ENCODE measurements around the gene ELFN1.
A peak's percentile ranks its signal among the peaks of the same experiment; 100 is the strongest.

The ELFN1 gene

GRCh38 chr7:1745576-1746490 is 75.8 kb downstream of the ELFN1 start:
- DNase-seq: no peak

- no peak for DNase-seq
Observed at GRCh38 chr7:1746491-1746975, 76.5 kb downstream of the ELFN1 start.

GRCh38 chr7:1747004-1747801 is 77.1 kb downstream of the ELFN1 start:
- no peak for DNase-seq

- no peak for DNase-seq
Observed at GRCh38 chr7:1748076-1748838, 78.2 kb downstream of the ELFN1 start.

GRCh38 chr7:1748839-1749173 is 78.7 kb downstream of the ELFN1 start:
- no peak for DNase-seq

GRCh38 chr7:1749351-1749863 is 79.3 kb downstream of the ELFN1 start:
- no peak for DNase-seq

- no peak for DNase-seq
Observed at GRCh38 chr7:1749864-1750466, 79.9 kb downstream of the ELFN1 start.

GRCh38 chr7:1750541-1751021 is 80.5 kb downstream of the ELFN1 start:
- DNase-seq: no peak

- DNase-seq: no peak
Observed at GRCh38 chr7:1752111-1752510, 82.0 kb downstream of the ELFN1 start.

GRCh38 chr7:1752771-1753563 is 82.9 kb downstream of the ELFN1 start:
- no peak for DNase-seq

GRCh38 chr7:1753564-1753867 is 83.4 kb downstream of the ELFN1 start:
- no peak for DNase-seq

GRCh38 chr7:1754345-1754908 is 84.3 kb downstream of the ELFN1 start:
- DNase-seq: no peak

GRCh38 chr7:1755783-1756625 is 85.9 kb downstream of the ELFN1 start:
- no peak for DNase-seq

- no peak for DNase-seq
Observed at GRCh38 chr7:1757601-1758000, 87.5 kb downstream of the ELFN1 start.

- DNase-seq: peak; percentile 56
Observed at GRCh38 chr7:1758028-1758858, 88.2 kb downstream of the ELFN1 start.

GRCh38 chr7:1758859-1759521 is 88.9 kb downstream of the ELFN1 start:
- DNase-seq: no peak

GRCh38 chr7:1761097-1761496 is 91.0 kb downstream of the ELFN1 start:
- DNase-seq: no peak

- no peak for DNase-seq
Observed at GRCh38 chr7:1761774-1762173, 91.7 kb downstream of the ELFN1 start.
